HL-60 (cell line): ENCODE data around the gene E2F3.

Experiments used
- CTCF ChIP-seq: IDR thresholded peaks from one replicate; pipeline ENCODE4 v1.5.1; 2011; ENCODE audit warnings: low read length, control low read depth, inconsistent platforms; ENCODE audit not compliant: insufficient read depth
- GABPA ChIP-seq: IDR thresholded peaks from 2 replicates; pipeline ENCODE4 v1.6.1; 2012; ENCODE audit warnings: low read depth
- POLR2AphosphoS5 ChIP-seq: IDR thresholded peaks from 2 replicates; pipeline ENCODE4 v1.6.1; 2012; ENCODE audit warnings: low read depth
- REST ChIP-seq: IDR thresholded peaks from 2 replicates; pipeline ENCODE4 v1.6.1; 2012; ENCODE audit warnings: low read depth; ENCODE audit not compliant: insufficient replicate concordance
- SPI1 ChIP-seq: IDR thresholded peaks from 2 replicates; pipeline ENCODE4 v1.6.1; 2012; ENCODE audit warnings: low read depth, mild to moderate bottlenecking, borderline replicate concordance

GRCh38 chr6:20417819-20418218, 16.1 kb downstream of the E2F3 start:
- no peak for TF ChIP-seq CTCF
- TF ChIP-seq REST, result no peak
- TF ChIP-seq SPI1, result peak; percentile 34; the same call in 1 of the 2 replicates
- TF ChIP-seq POLR2AphosphoS5, result no peak
- TF ChIP-seq GABPA, result no peak
